Measurements from ENCODE around the gene MICALL1. TPM values are rescaled to one million over a fixed set of nuclear protein-coding genes. Genes with fewer than 3 reads are reported as not detected.

The MICALL1 gene
- 10.4 and 11.1 TPM in 2 replicates for polyA plus RNA-seq (2011; rRNA removed)
- 8.1 and 13.2 TPM in 2 replicates for polyA plus RNA-seq (2012; cell fraction: cytosol; rRNA removed)
- 18.0 and 23.4 TPM in 2 replicates for polyA plus RNA-seq (2012; cell fraction: nucleus; rRNA removed)
- 16.1 to 19.0 TPM (median 18.6 TPM) in 3 replicates for polyA plus RNA-seq (2017; fragmentation: RNase III; extraction: RNeasy Plus Mini Kit Qiagen cat#74134 plus additional on column Dnase treatment)
- polyA minus RNA-seq (2011; rRNA and poly(A)+ RNA removed): 18.0 and 19.1 TPM in 2 replicates

GRCh38 chr22:37905534-37906363 is at the start of gene MICALL1:
Gene MICALL1, plus strand, starts transcription at chr22:37906297. Its CDS starts 126 bp downstream, at chr22:37906423.
- TF ChIP-seq PHF8 (IDR thresholded peaks at IDR 0.05; ENCODE audit: borderline replicate concordance, low read depth): peak; percentile 54; the same call in 1 of the 2 replicates
- peak; percentile 52 for TF ChIP-seq CTCF (IDR thresholded peaks at IDR 0.05)
- TF ChIP-seq TP53 (CRISPR knock-in tag; IDR thresholded peaks at IDR 0.05): no peak
- peak; percentile 37; the same call in 2 of the 3 replicates for TF ChIP-seq SMC3 (IDR thresholded peaks at IDR 0.05)
- TF ChIP-seq USF2 (IDR thresholded peaks at IDR 0.05): no peak
- no peak for TF ChIP-seq SREBF2 (IDR thresholded peaks at IDR 0.05)
- TF ChIP-seq JUN (IDR thresholded peaks at IDR 0.05): peak in 1 of 2 experiments; percentile 66; a peak in 3 of 5 replicates
- TF ChIP-seq POLR2A (IDR thresholded peaks at IDR 0.05; ENCODE audit: low read length): peak; percentile 28; the same call in 1 of the 2 replicates
- 0 out of 2 replicates have a peak, but pooled peaks have one; percentile 22 for TF ChIP-seq HOXA7 (CRISPR knock-in tag; IDR thresholded peaks at IDR 0.05)
- TF ChIP-seq HOXB5 (CRISPR knock-in tag; IDR thresholded peaks at IDR 0.05): peak; percentile 36; the same call in 1 of the 2 replicates
- peak; percentile 65 for TF ChIP-seq MAX (IDR thresholded peaks at IDR 0.05)
- peak; percentile 79 to 84 for ATAC-seq
- 0% methylated on average over 5 of the region's 90 CpGs for WGBS (ENCODE audit: missing lambda C conversion rate)
- peaks cover 28% of the 10 kb centered on the region for H3K4me1 ChIP-seq
- peak within 1 kb of the TSS; percentile 99 for H3K27ac ChIP-seq
- peak within 1 kb of the TSS; percentile 95 for H3K4me3 ChIP-seq
- DNase-seq (ENCODE audit: low read depth in 1 of 2, low spot score in 1 of 2): peak; percentile 51 to 64
- ChIA-PET POLR2A (interaction anchor here (0.6 to 1.6 kb wide), 9 partner anchors 9 to 298 kb away, joined by 3 to 9 read pairs (median 5); partner anchors contain the start of genes C22orf23 and POLR2F), CTCF (interaction anchor here (0.6 to 2.9 kb wide), 18 partner anchors 8 to 298 kb away, joined by 3 to 20 read pairs (median 4); partner anchors contain the start of genes C22orf23 and POLR2F)
- H3K4me2 ChIP-seq: peak within 1 kb of the TSS; percentile 98
- FAIRE-seq: no peak
- no peaks in the 10 kb centered on the region for H3K9me3 ChIP-seq

DNA sequence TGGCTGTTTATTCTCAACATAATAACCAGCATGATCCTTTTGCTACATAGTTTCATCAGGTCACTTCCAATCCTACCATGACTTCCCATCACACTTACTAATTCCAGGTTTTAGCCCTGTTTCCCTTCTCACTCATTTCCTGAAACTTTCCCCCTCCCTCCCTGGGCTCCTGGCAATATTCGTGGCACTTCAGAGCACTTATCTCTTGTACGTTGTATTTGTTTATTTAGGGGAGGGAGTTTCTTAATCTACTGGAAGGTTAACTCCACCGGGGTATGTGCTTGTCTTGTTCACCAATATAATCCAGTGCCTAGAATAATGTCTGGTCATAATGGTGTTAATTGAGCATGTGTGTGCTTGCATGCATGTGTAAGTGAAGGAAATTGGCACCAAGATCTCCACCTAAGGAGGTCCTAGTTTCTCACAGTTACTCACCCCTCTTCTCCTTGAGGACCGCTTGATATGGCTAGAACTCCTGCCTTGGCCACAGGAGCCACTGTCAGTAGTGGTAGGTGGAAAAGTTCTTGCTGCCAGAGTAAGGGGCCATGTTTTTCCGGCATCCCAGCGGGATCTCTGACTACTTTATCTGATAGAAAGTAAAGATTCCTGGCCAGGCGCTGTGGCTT is 45.2 kb upstream of the MICALL1 start:
- no peak for TF ChIP-seq GATA3 (IDR thresholded peaks at IDR 0.05; ENCODE audit: borderline replicate concordance)
- TF ChIP-seq KDM1A (IDR thresholded peaks at IDR 0.05; ENCODE audit: low read depth): no peak
- TF ChIP-seq RCOR1 (IDR thresholded peaks at IDR 0.05; ENCODE audit: low read depth, low read length): no peak
- TF ChIP-seq SMC3 (IDR thresholded peaks at IDR 0.05): no peak
- TF ChIP-seq RARB (CRISPR knock-in tag; IDR thresholded peaks at IDR 0.05): no peak
- no peak for TF ChIP-seq NR3C1 (IDR thresholded peaks at IDR 0.05)
- TF ChIP-seq NPAS2 (CRISPR knock-in tag; IDR thresholded peaks at IDR 0.05; ENCODE audit: borderline replicate concordance): no peak
- no peak for TF ChIP-seq ZSCAN20 (CRISPR knock-in tag; IDR thresholded peaks at IDR 0.05)
- TF ChIP-seq HDAC2 (IDR thresholded peaks at IDR 0.05): no peak
- TF ChIP-seq EP300 (IDR thresholded peaks at IDR 0.05): no peak
- TF ChIP-seq MYC (IDR thresholded peaks at IDR 0.05; ENCODE audit: borderline replicate concordance, low read length): no peak
- no peak for TF ChIP-seq ZFP36 (IDR thresholded peaks at IDR 0.05; ENCODE audit: borderline replicate concordance, partially characterized antibody)
- no peak for FAIRE-seq

More for the DNA sequence above, 45.2 kb upstream of the MICALL1 start:
- DNase-seq (ENCODE audit: low read depth in 1 of 2, low spot score in 1 of 2) (no peak), ATAC-seq (no peak)
- POLR2A ChIA-PET: interaction anchor here (0.7 kb wide), 1 partner anchor 17 kb away, joined by 6 read pairs; the partner anchor contains the start of gene ANKRD54
- CTCF ChIA-PET: interaction anchor here (0.6 to 9.1 kb wide), 2 partner anchors 11 to 43 kb away, joined by 3 to 112 read pairs; no protein-coding TSS in a partner anchor
- no peaks in the 10 kb centered on the region for H3K9me3 ChIP-seq
- 68% methylated on average over 6 of the region's 7 CpGs for WGBS (ENCODE audit: missing lambda C conversion rate)
- no peak overlapping the region for H3K4me3 ChIP-seq
- H3K4me2 ChIP-seq: no peak overlapping the region
- H3K4me1 ChIP-seq: no peaks in the 10 kb centered on the region
- no peak overlapping the region for H3K27ac ChIP-seq

Measured in A549 (cell line).